GM12864 (cell line): ENCODE measurements around the gene DTX3.
"Not testable (repeated sequence)": the region's sequence is repeated elsewhere in the genome, so short reads cannot be mapped to it uniquely, and the experiment has no call there.

ENCODE experiments used
- DNase-seq: peaks from one replicate; pipeline ENCODE4 v3.0.0-alpha.2; 2011; ENCODE audit warnings: low read depth
- H3K4me3 ChIP-seq: 2 replicates; pipeline ENCODE4 v1.5.1; 2011; ENCODE audit warnings: mild to moderate bottlenecking, low read depth, low read length, control low read depth
- TF ChIP-seq, protein P1 (sequence below): IDR thresholded peaks from 2 replicates; pipeline ENCODE4 v1.5.1; 2011; ENCODE audit warnings: low read depth, mild to moderate bottlenecking, moderate library complexity, low read length, control low read depth, inconsistent platforms; ENCODE audit errors: missing control alignments

Gene DTX3

DNA sequence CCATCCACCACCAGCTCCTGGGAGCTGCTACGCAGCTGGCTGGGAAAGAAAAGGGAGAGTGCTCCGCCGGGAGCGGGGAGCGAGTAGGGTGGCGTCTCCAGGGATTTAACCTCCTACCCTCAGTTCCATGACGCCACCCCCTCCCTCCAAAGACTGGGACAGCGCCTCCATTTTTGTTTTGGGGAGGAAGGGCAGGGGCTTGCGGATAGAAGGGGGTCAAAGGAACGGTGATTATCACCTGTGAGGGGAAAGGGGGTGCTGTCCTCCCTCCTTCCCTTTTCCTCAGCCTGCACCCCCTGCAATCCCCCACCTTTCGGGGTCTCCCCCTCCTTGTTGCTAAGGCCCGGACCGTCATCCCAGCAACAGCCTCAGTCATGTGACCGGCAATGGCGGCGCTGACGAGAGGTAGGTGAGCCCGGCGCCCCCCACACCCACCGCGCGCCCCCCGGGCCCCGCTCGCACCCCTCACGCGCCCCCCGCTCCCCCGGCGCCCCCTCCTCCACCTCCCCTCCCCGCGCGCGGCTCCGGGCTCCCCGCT is at the start of gene DTX3:
Gene DTX3 (plus strand): TSS at position 371 of the 538 bp plus-strand sequence. CDS start 1,694 bp downstream, outside the sequence.
- no peak for DNase-seq
- peak within 1 kb of the TSS; percentile 75 for H3K4me3 ChIP-seq
- TF ChIP-seq, protein P1, sequence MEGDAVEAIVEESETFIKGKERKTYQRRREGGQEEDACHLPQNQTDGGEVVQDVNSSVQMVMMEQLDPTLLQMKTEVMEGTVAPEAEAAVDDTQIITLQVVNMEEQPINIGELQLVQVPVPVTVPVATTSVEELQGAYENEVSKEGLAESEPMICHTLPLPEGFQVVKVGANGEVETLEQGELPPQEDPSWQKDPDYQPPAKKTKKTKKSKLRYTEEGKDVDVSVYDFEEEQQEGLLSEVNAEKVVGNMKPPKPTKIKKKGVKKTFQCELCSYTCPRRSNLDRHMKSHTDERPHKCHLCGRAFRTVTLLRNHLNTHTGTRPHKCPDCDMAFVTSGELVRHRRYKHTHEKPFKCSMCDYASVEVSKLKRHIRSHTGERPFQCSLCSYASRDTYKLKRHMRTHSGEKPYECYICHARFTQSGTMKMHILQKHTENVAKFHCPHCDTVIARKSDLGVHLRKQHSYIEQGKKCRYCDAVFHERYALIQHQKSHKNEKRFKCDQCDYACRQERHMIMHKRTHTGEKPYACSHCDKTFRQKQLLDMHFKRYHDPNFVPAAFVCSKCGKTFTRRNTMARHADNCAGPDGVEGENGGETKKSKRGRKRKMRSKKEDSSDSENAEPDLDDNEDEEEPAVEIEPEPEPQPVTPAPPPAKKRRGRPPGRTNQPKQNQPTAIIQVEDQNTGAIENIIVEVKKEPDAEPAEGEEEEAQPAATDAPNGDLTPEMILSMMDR = no peak

- TF ChIP-seq, protein P1 = no peak
- H3K4me3 ChIP-seq = no peak overlapping the region
- DNase-seq = no peak
Measured at GRCh38 chr12:57554897-57555296, 49.7 kb upstream of the DTX3 start.

GRCh38 chr12:57558864-57559263 is 45.8 kb upstream of the DTX3 start:
- DNase-seq = no peak
- no peak overlapping the region for H3K4me3 ChIP-seq
- TF ChIP-seq, protein P1 = no peak

- no peak for DNase-seq
- no peak overlapping the region for H3K4me3 ChIP-seq
- TF ChIP-seq, protein P1 = no peak
Measured at GRCh38 chr12:57560516-57560915, 44.1 kb upstream of the DTX3 start.

DNA sequence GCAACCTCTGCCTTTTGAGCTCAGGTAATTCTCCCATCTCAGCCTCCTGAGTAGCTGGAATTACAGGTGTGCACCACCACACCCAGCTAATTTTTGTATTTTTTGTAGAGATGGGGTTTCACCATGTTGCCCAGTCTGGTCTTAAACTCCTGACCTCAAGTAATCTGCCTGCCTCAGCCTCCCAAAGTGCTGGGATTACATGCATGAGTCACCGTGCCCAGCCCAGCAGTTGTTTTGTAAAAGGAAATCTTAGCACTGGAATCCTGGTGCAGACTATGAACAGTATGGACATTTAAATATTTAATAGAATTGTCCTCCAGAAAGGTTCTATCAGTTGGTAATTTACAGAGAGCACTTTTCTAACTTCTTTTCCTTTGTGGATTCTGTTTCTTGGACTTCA is 43.5 kb upstream of the DTX3 start:
- not testable (repeated sequence) for DNase-seq, H3K4me3 ChIP-seq

DNA sequence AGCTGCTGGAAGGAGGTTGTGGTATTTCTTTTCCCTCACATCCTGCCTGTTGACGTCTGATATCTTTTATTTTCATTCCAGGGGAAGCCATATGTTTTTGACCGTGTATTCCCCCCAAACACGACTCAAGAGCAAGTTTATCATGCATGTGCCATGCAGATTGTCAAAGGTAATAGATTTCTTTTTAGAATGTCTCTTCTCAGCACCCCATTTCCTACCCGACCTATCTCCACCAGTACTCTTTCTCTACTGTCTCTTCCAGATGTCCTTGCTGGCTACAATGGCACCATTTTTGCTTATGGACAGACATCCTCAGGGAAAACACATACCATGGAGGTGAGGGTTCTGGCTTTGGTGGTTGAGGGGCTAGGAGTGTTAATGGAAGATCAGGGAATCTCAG is 41.3 kb upstream of the DTX3 start:
- TF ChIP-seq, protein P1 = no peak
- DNase-seq = no peak
- no peak overlapping the region for H3K4me3 ChIP-seq

- DNase-seq = no peak
- TF ChIP-seq, protein P1 = no peak
- H3K4me3 ChIP-seq = no peak overlapping the region
Measured at GRCh38 chr12:57564178-57564740, 40.4 kb upstream of the DTX3 start.
